ENCODE results near the gene PIK3AP1. TPM values are rescaled to one million over a fixed set of nuclear protein-coding genes. Genes with fewer than 3 reads are reported as not detected.

The PIK3AP1 gene
- total and polyA plus RNA-seq, 2 of the 4 experiments (the other 2 are of a cell fraction) = under 0.01 to 0.14 TPM

GRCh38 chr10:96587264-96588059, 132.9 kb downstream of the PIK3AP1 start:
- 0 out of 2 replicates have a peak, but pooled peaks have one; percentile 46 for TF ChIP-seq FOS (IDR thresholded peaks at IDR 0.05; ENCODE audit: low read depth, low read length)
- no peak for TF ChIP-seq RFX5 (IDR thresholded peaks at IDR 0.05; ENCODE audit: low read depth, low read length)
- no peak for TF ChIP-seq POLR2A (IDR thresholded peaks at IDR 0.05; ENCODE audit: low read depth, low read length)
- peak; percentile 69 for TF ChIP-seq CEBPB (IDR thresholded peaks at IDR 0.05; ENCODE audit: low read depth, low read length)
- no peak; the same call in 1 of the 2 replicates for TF ChIP-seq CHD1 (IDR thresholded peaks at IDR 0.05; ENCODE audit: low read depth, low read length)
- Histone ChIP-seq H2BK5ac (ENCODE audit: low read depth, low read length, poor library complexity, severe bottlenecking) (peak overlapping the region; percentile 82), H4K8ac (ENCODE audit: low read depth in 2 of 2, low read length in 2 of 2) (peak overlapping the region; percentile 74 to 76), H2AFZ (replicated peaks; ENCODE audit: low read length, poor library complexity) (peak overlapping the region; percentile 93), H4K20me1 (ENCODE audit: insufficient read depth, low read length) (peaks cover 39% of the 10 kb centered on the region), H3K9ac (ENCODE audit: low read depth, low read length) (peak overlapping the region; percentile 74), H3K4me1 (ENCODE audit: control insufficient read depth, insufficient read depth, low read length) (peaks cover 11% of the 10 kb centered on the region), H3K18ac (ENCODE audit: low read depth, low read length) (peak overlapping the region; percentile 44), H3K4me2 (ENCODE audit: low read depth, low read length) (peak overlapping the region; percentile 91), H2AK9ac (replicated peaks; ENCODE audit: low read depth, low read length, poor library complexity) (no peak overlapping the region), H3K9me1 (ENCODE audit: insufficient read depth, low read length) (peaks cover 4% of the 10 kb centered on the region; the same call in 1 of the 2 replicates), H3K27ac (ENCODE audit: insufficient read depth, low read length) (peak overlapping the region; percentile 95), H3K27me3 (ENCODE audit: control insufficient read depth, insufficient read depth, low read length) (no peaks in the 10 kb centered on the region), H3K9me3 (ENCODE audit: control insufficient read depth, insufficient read depth, low read length) (no peaks in the 10 kb centered on the region), H3K14ac (replicated peaks; ENCODE audit: low read depth, low read length) (peak overlapping the region; percentile 64), H3K4me3 (ENCODE audit: insufficient read depth, low read depth, low read length) (peak overlapping the region; percentile 78), H3K4ac (ENCODE audit: low read depth, low read length) (peak overlapping the region; percentile 21), H2AK5ac (ENCODE audit: low read depth, low read length) (0 out of 2 replicates have a peak overlapping the region, but pooled peaks have one; percentile 9), H3K23ac (ENCODE audit: low read depth, low read length) (peak overlapping the region; percentile 70; the same call in 1 of the 2 replicates), H2BK20ac (ENCODE audit: low read depth, low read length) (peak overlapping the region; percentile 35; the same call in 1 of the 2 replicates), H4K91ac (ENCODE audit: insufficient read depth, low read depth, low read length) (peak overlapping the region; percentile 63), H3K79me1 (ENCODE audit: low read depth in 1 of 2, low read length in 2 of 2) (peaks cover 0 to 19% of the 10 kb centered on the region in 2 experiments; a peak in 2 of 4 replicates), H2BK120ac (ENCODE audit: low read depth, low read length) (peak overlapping the region; percentile 29), H3K36me3 (ENCODE audit: control insufficient read depth, insufficient read depth, low read length) (no peaks in the 10 kb centered on the region), H3K56ac (ENCODE audit: extremely low read depth, insufficient read depth, low read length) (peak overlapping the region; percentile 64), H4K5ac (ENCODE audit: low read depth, low read length) (peak overlapping the region; percentile 75), H2BK15ac (ENCODE audit: low read depth, low read length) (peak overlapping the region; percentile 18; the same call in 1 of the 3 replicates)
- ATAC-seq (ENCODE audit: low read depth) = peak; percentile 47
- in situ Hi-C loops (cut with MboI; ENCODE audit: low sequenced_read_pairs) = no loop called here
- intact Hi-C loops (cut with micrococcal nuclease) = loop anchor here (2.0 to 5.0 kb wide), 2 partner anchors 95 to 245 kb away; partner anchors contain the start of gene LCOR
- TSS peak; percentile 83 for BruUV-seq (replicated peaks)
- peak; percentile 83 for DNase-seq
- ChIA-PET POLR2A (ENCODE audit: unreplicated experiment) (interaction anchor here (0.6 kb wide), 1 partner anchor 1100 kb away, joined by 3 read pairs; the partner anchor contains the start of gene AVPI1), CTCF (interaction anchor here (0.9 kb wide), 1 partner anchor 11 kb away, joined by 3 read pairs; no protein-coding TSS in a partner anchor)
- dilution Hi-C loops (cut with HindIII; ENCODE audit: low sequenced_read_pairs, unreplicated experiment) = no loop called here
- 0% methylated on average over 13 of the region's 25 CpGs; no CpG with 5 or more reads in 1 of the 2 experiments for WGBS, 2 experiments (ENCODE audit: extremely low coverage in 2 of 2, insufficient read length in 1 of 2)
